ENCODE results near the gene CNKSR1.

The CNKSR1 gene

GRCh38 chr1:26138974-26139558 lies 38.2 kb upstream of the CNKSR1 start (continued):
- TF ChIP-seq REST (tag by site-specific recombination; IDR thresholded peaks at IDR 0.05), result no peak
- peak; percentile 22; the same call in 1 of the 2 replicates for TF ChIP-seq TRIM28 (IDR thresholded peaks at IDR 0.05; ENCODE audit: borderline replicate concordance, low read length)
- no peak for TF ChIP-seq TCF7L2 (IDR thresholded peaks at IDR 0.05; ENCODE audit: borderline replicate concordance, low read depth, low read length)
- no peak for TF ChIP-seq ZNF223 (tag by site-specific recombination; IDR thresholded peaks at IDR 0.05)

GRCh38 chr1:26142159-26142558 lies 35.1 kb upstream of the CNKSR1 start:
- Histone ChIP-seq H3K27ac (ENCODE audit: extremely low read depth, low read depth, low read length) (no peak overlapping the region), H3K9me3 (ENCODE audit: control insufficient read depth, insufficient read depth, low read depth, low read length) (no peaks in the 10 kb centered on the region), H3K36me3 (ENCODE audit: control insufficient read depth in 2 of 2, insufficient read depth in 1 of 2, low read length in 2 of 2) (no peaks in the 10 kb centered on the region), H3K4me3 (ENCODE audit: low read depth, low read length) (no peak overlapping the region), H3K4me1 (ENCODE audit: control insufficient read depth, insufficient read depth, low read length) (no peaks in the 10 kb centered on the region)
- ChIA-PET CTCF (interaction anchor here (0.6 to 7.4 kb wide), 9 partner anchors 14 to 250 kb away, joined by 3 to 129 read pairs (median 5); partner anchors contain the start of genes PDIK1L and ZNF593), POLR2A (no interaction called here)
- TF ChIP-seq ZBTB8A (tag by site-specific recombination; IDR thresholded peaks at IDR 0.05) (0 out of 2 replicates have a peak, but pooled peaks have one; percentile 15), ZNF529 (tag by site-specific recombination; IDR thresholded peaks at IDR 0.05; ENCODE audit: insufficient replicate concordance) (no peak)

- ChIA-PET POLR2A (interaction anchor here (0.5 to 1.6 kb wide), 8 partner anchors 8 to 110 kb away, joined by 3 to 10 read pairs (median 4); partner anchors contain the start of genes CEP85, PDIK1L and ZNF593), CTCF (interaction anchor here (0.6 to 7.4 kb wide), 44 partner anchors 9 to 272 kb away, joined by 3 to 129 read pairs (median 5); partner anchors contain the start of genes CEP85, FAM110D and ZNF593)
- H3K4me1 ChIP-seq (ENCODE audit: control insufficient read depth, insufficient read depth, low read length), result no peaks in the 10 kb centered on the region
- no peak overlapping the region for H3K4me3 ChIP-seq (ENCODE audit: low read depth, low read length)
- no peaks in the 10 kb centered on the region for H3K36me3 ChIP-seq (ENCODE audit: control insufficient read depth in 2 of 2, insufficient read depth in 1 of 2, low read length in 2 of 2)
- no peak overlapping the region for H3K27ac ChIP-seq (ENCODE audit: extremely low read depth, low read depth, low read length)
- H3K9me3 ChIP-seq (ENCODE audit: control insufficient read depth, insufficient read depth, low read depth, low read length), result no peaks in the 10 kb centered on the region
- TF ChIP-seq ZFP3 (tag by site-specific recombination; IDR thresholded peaks at IDR 0.05; ENCODE audit: low read depth), result no peak
- 0 out of 2 replicates have a peak, but pooled peaks have one; percentile 25 for TF ChIP-seq KLF10 (tag by site-specific recombination; IDR thresholded peaks at IDR 0.05)
- no peak for TF ChIP-seq ZNF112 (tag by site-specific recombination; IDR thresholded peaks at IDR 0.05)
- no peak for TF ChIP-seq ELK4 (IDR thresholded peaks at IDR 0.05; ENCODE audit: borderline replicate concordance, low read depth, low read length)
- peak; percentile 82 for TF ChIP-seq IKZF3 (tag by site-specific recombination; IDR thresholded peaks at IDR 0.05)
- TF ChIP-seq ZEB2 (tag by site-specific recombination; IDR thresholded peaks at IDR 0.05), result no peak
- TF ChIP-seq ZNF239 (tag by site-specific recombination; IDR thresholded peaks at IDR 0.05), result no peak
- no peak for TF ChIP-seq ZNF416 (tag by site-specific recombination; IDR thresholded peaks at IDR 0.05)
- no peak for TF ChIP-seq MZF1 (tag by site-specific recombination; IDR thresholded peaks at IDR 0.05; ENCODE audit: borderline replicate concordance)
- TF ChIP-seq ZNF654 (tag by site-specific recombination; IDR thresholded peaks at IDR 0.05; ENCODE audit: low read depth), result peak; percentile 87
- TF ChIP-seq ZIC2 (tag by site-specific recombination; IDR thresholded peaks at IDR 0.05), result peak; percentile 67
- no peak for TF ChIP-seq ZNF639 (tag by site-specific recombination; IDR thresholded peaks at IDR 0.05)
- TF ChIP-seq RBAK (tag by site-specific recombination; IDR thresholded peaks at IDR 0.05), result no peak
- TF ChIP-seq ZNF549 (tag by site-specific recombination; IDR thresholded peaks at IDR 0.05), result no peak
- peak; percentile 19; the same call in 1 of the 2 replicates for TF ChIP-seq SP7 (tag by site-specific recombination; IDR thresholded peaks at IDR 0.05)
- TF ChIP-seq ZFP41 (tag by site-specific recombination; IDR thresholded peaks at IDR 0.05; ENCODE audit: borderline replicate concordance), result no peak
- no peak for TF ChIP-seq ZNF843 (tag by site-specific recombination; IDR thresholded peaks at IDR 0.05)
- TF ChIP-seq SP3 (tag by site-specific recombination; IDR thresholded peaks at IDR 0.05), result no peak
- no peak for TF ChIP-seq ZNF214 (tag by site-specific recombination; IDR thresholded peaks at IDR 0.05; ENCODE audit: borderline replicate concordance)
- peak; percentile 56; the same call in 1 of the 2 replicates for TF ChIP-seq ZNF660 (tag by site-specific recombination; IDR thresholded peaks at IDR 0.05)
- no peak for TF ChIP-seq ZNF433 (tag by site-specific recombination; IDR thresholded peaks at IDR 0.05; ENCODE audit: low read depth)
These were observed 32.0 kb upstream of the CNKSR1 start for GRCh38 chr1:26145041-26145959.

All from HEK293 (cell line).